ENCODE results near the gene NDUFA8.

Gene NDUFA8

GRCh38 chr9:122195875-122196274 lies 36.3 kb upstream of the NDUFA8 start:
- Histone ChIP-seq H3K4me3 (ENCODE audit: low read depth in 1 of 2, low read length in 2 of 2) (no peak overlapping the region), H3K36me3 (ENCODE audit: insufficient read depth, low read length) (no peaks in the 10 kb centered on the region), H3K27me3 (ENCODE audit: control insufficient read depth in 1 of 2, insufficient read depth in 2 of 2, low read length in 2 of 2) (no peaks in the 10 kb centered on the region), H3K9me3 (ENCODE audit: low read length) (no peaks in the 10 kb centered on the region), H3K9ac (ENCODE audit: low read length) (no peak overlapping the region), H3K27ac (ENCODE audit: low read depth, low read length) (no peak overlapping the region), H3K4me1 (ENCODE audit: insufficient read depth, low read length) (no peaks in the 10 kb centered on the region)

DNA sequence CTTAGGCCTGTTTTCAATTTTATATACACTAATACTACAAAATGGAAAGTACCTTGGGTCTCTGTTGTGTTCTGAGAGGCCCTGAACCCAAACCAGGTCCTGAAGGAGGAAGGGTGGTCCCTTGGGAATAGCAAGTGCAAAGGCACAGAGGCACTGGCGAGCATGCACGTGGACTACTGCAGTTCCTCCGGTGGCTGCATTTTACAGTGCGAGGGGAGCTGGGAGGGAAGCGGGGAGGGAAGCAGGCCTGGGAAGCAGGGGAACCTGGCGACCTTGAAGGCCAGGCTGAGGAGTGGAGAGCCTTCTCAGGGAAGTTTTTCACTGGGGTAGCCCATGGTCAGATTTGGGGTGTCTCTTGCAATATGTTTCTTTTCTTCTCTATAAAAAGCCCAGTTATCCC lies 34.1 kb upstream of the NDUFA8 start:
- Histone ChIP-seq H3K4me1 (ENCODE audit: insufficient read depth, low read length) (no peaks in the 10 kb centered on the region), H3K27ac (ENCODE audit: low read depth, low read length) (no peak overlapping the region), H3K9me3 (ENCODE audit: low read length) (no peaks in the 10 kb centered on the region), H3K27me3 (ENCODE audit: control insufficient read depth in 1 of 2, insufficient read depth in 2 of 2, low read length in 2 of 2) (no peaks in the 10 kb centered on the region), H3K36me3 (ENCODE audit: insufficient read depth, low read length) (no peaks in the 10 kb centered on the region), H3K9ac (ENCODE audit: low read length) (no peak overlapping the region), H3K4me3 (ENCODE audit: low read depth in 1 of 2, low read length in 2 of 2) (no peak overlapping the region)

DNA sequence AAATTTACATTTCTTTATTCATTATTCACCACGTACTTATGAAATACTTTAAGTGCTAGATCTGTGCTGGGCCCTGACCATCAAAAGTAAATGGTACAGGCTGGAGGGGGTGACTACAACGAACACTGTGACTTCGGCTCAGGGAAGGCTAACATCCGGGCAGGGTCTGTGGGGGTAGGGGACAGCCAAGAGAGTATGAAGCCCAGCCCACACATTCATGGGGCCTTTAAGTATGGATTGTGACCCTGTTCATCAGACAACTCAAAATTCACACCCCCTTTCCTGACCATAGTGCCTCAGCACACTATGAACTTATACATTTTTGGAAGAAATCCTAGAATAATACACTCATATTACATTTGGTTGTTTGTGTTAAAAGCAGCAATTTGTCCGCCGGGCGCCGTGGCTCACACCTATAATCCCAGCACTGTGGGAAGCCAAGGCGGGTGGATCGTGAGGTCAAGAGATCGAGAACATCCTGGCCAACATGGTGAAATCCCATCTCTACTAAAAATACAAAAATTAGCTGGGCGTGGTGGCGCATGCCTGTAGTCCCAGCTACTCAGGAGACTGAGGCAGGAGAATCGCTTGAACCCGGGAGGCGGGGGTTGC lies 33.4 kb upstream of the NDUFA8 start:
- H3K27ac ChIP-seq (ENCODE audit: low read depth, low read length), result no peak overlapping the region
- no peak overlapping the region for H3K9ac ChIP-seq (ENCODE audit: low read length)
- H3K4me3 ChIP-seq (ENCODE audit: low read depth in 1 of 2, low read length in 2 of 2), result no peak overlapping the region
- no peaks in the 10 kb centered on the region for H3K27me3 ChIP-seq (ENCODE audit: control insufficient read depth in 1 of 2, insufficient read depth in 2 of 2, low read length in 2 of 2)
- peaks cover 6% of the 10 kb centered on the region for H3K36me3 ChIP-seq (ENCODE audit: insufficient read depth, low read length)
- H3K9me3 ChIP-seq (ENCODE audit: low read length), result no peaks in the 10 kb centered on the region
- no peaks in the 10 kb centered on the region for H3K4me1 ChIP-seq (ENCODE audit: insufficient read depth, low read length)

DNA sequence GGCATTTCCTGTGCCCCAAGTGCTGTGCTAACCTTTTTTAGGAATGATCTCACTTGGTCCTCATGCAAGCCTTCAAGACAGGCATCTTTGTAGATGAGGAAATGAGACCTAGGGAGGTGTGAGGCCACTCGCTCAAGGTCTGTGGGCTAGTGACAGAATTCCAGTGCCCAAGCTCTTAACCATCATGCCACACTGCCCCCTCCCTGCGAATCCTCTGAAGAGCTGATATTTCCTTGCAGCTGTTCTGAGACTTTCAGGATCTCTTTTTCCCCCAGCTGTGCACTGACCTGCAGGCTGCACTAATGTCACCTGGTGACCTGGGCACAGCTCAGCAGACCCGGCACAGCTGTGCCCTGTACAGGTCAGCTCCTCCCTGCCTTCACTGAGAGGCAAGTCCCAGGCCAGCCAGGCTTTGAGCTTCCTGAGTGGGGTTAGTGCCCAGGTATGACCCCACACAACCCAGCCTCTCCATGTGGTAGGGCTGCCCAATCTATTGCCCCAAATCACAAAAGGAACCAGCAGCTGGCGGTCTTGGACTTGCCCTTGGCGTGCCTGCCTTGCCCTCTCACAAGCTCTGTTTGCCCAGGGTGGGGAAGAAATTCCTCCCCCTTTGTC lies 32.8 kb upstream of the NDUFA8 start:
- Histone ChIP-seq H3K9me3 (ENCODE audit: low read length) (no peaks in the 10 kb centered on the region), H3K4me3 (ENCODE audit: low read depth in 1 of 2, low read length in 2 of 2) (no peak overlapping the region), H3K27ac (ENCODE audit: low read depth, low read length) (no peak overlapping the region), H3K9ac (ENCODE audit: low read length) (no peak overlapping the region), H3K27me3 (ENCODE audit: control insufficient read depth in 1 of 2, insufficient read depth in 2 of 2, low read length in 2 of 2) (no peaks in the 10 kb centered on the region), H3K4me1 (ENCODE audit: insufficient read depth, low read length) (no peaks in the 10 kb centered on the region), H3K36me3 (ENCODE audit: insufficient read depth, low read length) (peaks cover 8% of the 10 kb centered on the region)

- H3K9ac ChIP-seq (ENCODE audit: low read length), result no peak overlapping the region
- H3K36me3 ChIP-seq (ENCODE audit: insufficient read depth, low read length), result peaks cover 16% of the 10 kb centered on the region
- H3K4me3 ChIP-seq (ENCODE audit: low read depth in 1 of 2, low read length in 2 of 2), result no peak overlapping the region
- no peak overlapping the region for H3K27ac ChIP-seq (ENCODE audit: low read depth, low read length)
- no peaks in the 10 kb centered on the region for H3K4me1 ChIP-seq (ENCODE audit: insufficient read depth, low read length)
- no peaks in the 10 kb centered on the region for H3K27me3 ChIP-seq (ENCODE audit: control insufficient read depth in 1 of 2, insufficient read depth in 2 of 2, low read length in 2 of 2)
- no peaks in the 10 kb centered on the region for H3K9me3 ChIP-seq (ENCODE audit: low read length)
Measured at GRCh38 chr9:122191584-122191983, 32.0 kb upstream of the NDUFA8 start.

DNA sequence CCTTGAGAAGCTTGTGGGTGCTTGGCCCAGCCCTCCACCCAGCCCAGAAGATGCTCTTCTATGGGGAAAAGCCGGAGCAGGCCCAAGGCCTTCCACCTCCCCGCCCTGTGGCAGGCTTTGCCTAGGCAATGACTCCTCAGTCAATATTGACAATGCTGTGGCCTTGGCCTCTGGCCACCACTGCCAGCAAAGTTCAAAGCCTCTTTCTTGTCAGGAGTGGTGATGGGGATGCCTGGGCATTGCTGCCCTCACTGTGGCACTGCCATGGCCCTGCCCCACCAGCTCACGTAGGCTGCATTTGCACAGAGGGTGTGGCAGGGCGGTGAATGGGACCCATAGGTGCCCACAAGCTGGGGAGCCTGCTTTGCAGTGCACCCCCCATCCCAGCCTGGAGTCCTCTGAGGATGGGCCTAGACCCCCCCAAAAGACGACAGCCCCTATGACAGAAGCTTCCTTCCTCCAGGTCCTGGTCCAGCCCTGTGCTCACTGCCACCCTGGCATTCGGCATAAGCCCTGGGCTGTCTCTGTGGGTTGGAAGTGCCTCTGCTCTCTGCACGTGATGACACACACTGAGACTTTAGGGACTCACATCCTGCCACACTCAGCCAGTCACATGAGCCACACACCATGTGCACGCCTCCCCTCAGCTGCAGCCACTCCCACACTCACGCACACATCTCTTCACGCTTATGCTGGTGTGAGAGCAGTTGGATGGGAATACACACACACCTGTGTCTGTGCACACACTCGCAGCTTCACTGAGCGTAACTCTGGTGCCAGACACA lies 31.2 kb upstream of the NDUFA8 start:
- no peak overlapping the region for H3K4me3 ChIP-seq (ENCODE audit: low read depth in 1 of 2, low read length in 2 of 2)
- no peaks in the 10 kb centered on the region for H3K4me1 ChIP-seq (ENCODE audit: insufficient read depth, low read length)
- no peaks in the 10 kb centered on the region for H3K9me3 ChIP-seq (ENCODE audit: low read length)
- no peak overlapping the region for H3K9ac ChIP-seq (ENCODE audit: low read length)
- H3K27me3 ChIP-seq (ENCODE audit: control insufficient read depth in 1 of 2, insufficient read depth in 2 of 2, low read length in 2 of 2), result no peaks in the 10 kb centered on the region
- H3K36me3 ChIP-seq (ENCODE audit: insufficient read depth, low read length), result peaks cover 16% of the 10 kb centered on the region
- no peak overlapping the region for H3K27ac ChIP-seq (ENCODE audit: low read depth, low read length)

DNA sequence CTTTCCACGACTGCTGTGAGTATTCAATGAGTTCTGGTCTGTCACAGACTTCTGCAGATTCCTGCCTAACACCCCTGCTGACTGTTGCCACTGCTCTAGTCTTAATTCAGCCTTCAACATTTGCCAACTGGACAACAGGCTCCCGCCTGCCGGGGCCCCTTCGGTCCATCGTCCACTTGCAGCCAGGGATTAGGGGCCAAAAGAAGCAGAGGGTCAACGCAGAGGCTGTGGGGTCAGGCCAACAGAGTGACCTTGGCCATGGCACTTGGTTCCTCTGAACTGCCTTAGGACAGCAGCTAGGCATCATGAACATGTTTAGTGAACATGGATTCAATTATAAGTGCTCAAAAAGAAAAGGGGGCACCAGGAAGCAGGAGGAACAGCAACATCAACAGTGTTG lies 28.8 kb upstream of the NDUFA8 start:
- Histone ChIP-seq H3K9ac (ENCODE audit: low read length) (no peak overlapping the region), H3K27me3 (ENCODE audit: control insufficient read depth in 1 of 2, insufficient read depth in 2 of 2, low read length in 2 of 2) (no peaks in the 10 kb centered on the region), H3K36me3 (ENCODE audit: insufficient read depth, low read length) (peaks cover 16% of the 10 kb centered on the region), H3K4me3 (ENCODE audit: low read depth in 1 of 2, low read length in 2 of 2) (no peak overlapping the region), H3K27ac (ENCODE audit: low read depth, low read length) (no peak overlapping the region), H3K9me3 (ENCODE audit: low read length) (no peaks in the 10 kb centered on the region), H3K4me1 (ENCODE audit: insufficient read depth, low read length) (no peaks in the 10 kb centered on the region)

DNA sequence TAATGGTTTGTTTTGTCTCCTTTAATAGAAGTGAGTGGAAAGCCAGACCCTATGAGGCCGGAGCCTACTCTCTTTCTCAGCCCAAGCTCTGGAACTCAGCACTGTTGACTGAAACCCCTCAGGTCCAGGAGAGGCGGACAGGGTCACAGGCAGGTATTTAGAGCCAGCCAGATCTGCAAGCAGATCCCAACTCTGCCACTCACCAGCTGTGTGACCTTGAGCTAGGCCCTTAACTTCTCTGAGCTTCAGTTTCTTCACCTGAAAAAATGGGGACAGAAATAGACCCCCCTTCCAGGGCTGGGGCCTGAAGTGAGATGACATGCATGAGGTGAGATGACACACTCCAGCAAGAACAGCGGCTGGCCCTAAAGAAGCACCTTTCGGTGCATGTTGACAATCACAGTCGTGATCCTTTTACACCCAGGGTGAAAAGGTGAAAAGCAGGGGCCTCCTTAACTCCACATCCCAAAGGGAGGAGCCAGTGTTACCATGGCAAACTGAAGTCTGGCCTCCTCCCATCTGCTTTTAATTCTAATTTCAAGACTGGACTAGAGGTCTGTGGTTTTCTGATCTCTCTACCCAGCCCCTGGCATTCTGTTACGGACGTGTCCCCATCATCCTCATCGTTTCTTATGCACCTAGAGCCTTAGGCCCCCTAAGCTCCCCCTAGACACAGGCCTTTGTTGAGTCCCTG lies 27.3 kb upstream of the NDUFA8 start:
- Histone ChIP-seq H3K27me3 (ENCODE audit: control insufficient read depth in 1 of 2, insufficient read depth in 2 of 2, low read length in 2 of 2) (no peaks in the 10 kb centered on the region), H3K4me3 (ENCODE audit: low read depth in 1 of 2, low read length in 2 of 2) (no peak overlapping the region), H3K27ac (ENCODE audit: low read depth, low read length) (no peak overlapping the region), H3K9me3 (ENCODE audit: low read length) (no peaks in the 10 kb centered on the region), H3K9ac (ENCODE audit: low read length) (no peak overlapping the region), H3K36me3 (ENCODE audit: insufficient read depth, low read length) (peaks cover 16% of the 10 kb centered on the region), H3K4me1 (ENCODE audit: insufficient read depth, low read length) (no peaks in the 10 kb centered on the region)

DNA sequence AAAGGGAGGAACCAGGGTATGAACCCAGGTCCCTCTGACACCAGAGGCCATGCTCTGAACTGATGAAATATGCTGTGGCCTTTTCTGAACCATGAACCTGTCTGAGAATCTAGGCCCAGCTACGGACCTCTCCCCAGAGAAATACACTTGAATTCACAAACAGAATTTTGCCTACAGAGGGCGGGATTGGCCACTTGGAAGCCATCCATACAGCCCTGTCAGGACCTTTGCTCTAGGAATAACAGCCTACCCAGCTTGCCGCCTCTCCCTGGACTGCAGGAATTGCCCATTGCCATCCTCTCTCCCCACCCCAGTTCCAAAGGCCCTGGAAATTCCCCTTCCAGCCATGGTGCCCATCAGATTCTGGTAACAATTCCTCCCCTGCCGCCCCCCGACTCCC lies 26.7 kb upstream of the NDUFA8 start:
- H3K9me3 ChIP-seq (ENCODE audit: low read length), result no peaks in the 10 kb centered on the region
- no peak overlapping the region for H3K4me3 ChIP-seq (ENCODE audit: low read depth in 1 of 2, low read length in 2 of 2)
- peaks cover 17% of the 10 kb centered on the region for H3K36me3 ChIP-seq (ENCODE audit: insufficient read depth, low read length)
- no peaks in the 10 kb centered on the region for H3K4me1 ChIP-seq (ENCODE audit: insufficient read depth, low read length)
- no peak overlapping the region for H3K27ac ChIP-seq (ENCODE audit: low read depth, low read length)
- no peaks in the 10 kb centered on the region for H3K27me3 ChIP-seq (ENCODE audit: control insufficient read depth in 1 of 2, insufficient read depth in 2 of 2, low read length in 2 of 2)
- H3K9ac ChIP-seq (ENCODE audit: low read length), result no peak overlapping the region

DNA sequence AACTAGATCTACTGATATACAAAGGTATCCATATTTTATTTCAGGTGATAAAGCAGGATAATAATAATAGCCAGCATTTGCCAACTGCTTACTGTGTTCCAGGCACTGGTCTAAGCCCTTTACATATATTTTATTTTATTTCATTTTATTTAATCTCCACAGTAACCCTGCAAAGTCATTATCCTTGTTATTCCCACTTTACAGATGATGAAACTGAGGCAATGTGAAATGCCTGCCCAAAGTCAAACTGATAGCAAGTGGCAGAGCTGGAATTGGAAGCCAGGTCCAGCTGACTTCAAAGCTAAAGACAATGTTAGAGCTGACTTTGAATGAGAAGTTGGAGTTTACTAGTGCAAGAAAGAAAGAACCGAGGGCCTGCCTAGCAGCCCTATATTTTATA lies 25.0 kb upstream of the NDUFA8 start:
- H3K9me3 ChIP-seq (ENCODE audit: low read length), result no peaks in the 10 kb centered on the region
- no peaks in the 10 kb centered on the region for H3K27me3 ChIP-seq (ENCODE audit: control insufficient read depth in 1 of 2, insufficient read depth in 2 of 2, low read length in 2 of 2)
- no peak overlapping the region for H3K27ac ChIP-seq (ENCODE audit: low read depth, low read length)
- no peak overlapping the region for H3K9ac ChIP-seq (ENCODE audit: low read length)
- H3K36me3 ChIP-seq (ENCODE audit: insufficient read depth, low read length), result peaks cover 29% of the 10 kb centered on the region
- no peak overlapping the region for H3K4me3 ChIP-seq (ENCODE audit: low read depth in 1 of 2, low read length in 2 of 2)
- no peaks in the 10 kb centered on the region for H3K4me1 ChIP-seq (ENCODE audit: insufficient read depth, low read length)

DNA sequence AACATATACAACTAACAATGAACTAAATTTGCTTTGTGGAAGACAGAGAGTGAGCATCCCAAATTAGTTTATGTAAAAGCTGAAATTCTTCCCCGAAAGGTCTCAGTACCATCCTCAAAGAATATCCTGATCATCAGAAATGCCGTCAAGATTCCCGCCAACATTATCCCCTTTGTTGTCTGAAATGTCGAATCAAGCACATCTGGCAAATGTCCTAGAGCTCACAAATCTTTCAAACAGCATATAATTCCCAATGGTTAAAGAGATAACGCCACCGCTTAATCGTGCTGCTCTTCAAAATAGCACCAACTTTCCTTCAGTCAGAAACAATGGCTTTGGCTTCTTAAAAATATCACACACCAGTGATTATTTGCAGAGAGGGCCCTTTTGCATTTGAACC lies 23.9 kb upstream of the NDUFA8 start:
- Histone ChIP-seq H3K9me3 (ENCODE audit: low read length) (no peaks in the 10 kb centered on the region), H3K27me3 (ENCODE audit: control insufficient read depth in 1 of 2, insufficient read depth in 2 of 2, low read length in 2 of 2) (no peaks in the 10 kb centered on the region), H3K27ac (ENCODE audit: low read depth, low read length) (no peak overlapping the region), H3K9ac (ENCODE audit: low read length) (no peak overlapping the region), H3K4me1 (ENCODE audit: insufficient read depth, low read length) (no peaks in the 10 kb centered on the region), H3K36me3 (ENCODE audit: insufficient read depth, low read length) (peaks cover 30% of the 10 kb centered on the region), H3K4me3 (ENCODE audit: low read depth in 1 of 2, low read length in 2 of 2) (no peak overlapping the region)
